NCI-H526 (cell line): Measurements from ENCODE around the gene EXOC4.

ENCODE experiments used
- DNase-seq, 2 experiments: peaks; one replicate each; lab custom pipeline; 2025; lab: John Stamatoyannopoulos, UW

The EXOC4 gene

GRCh38 chr7:133491846-133492652 lies 239.2 kb downstream of the EXOC4 start:
- DNase-seq, result no peak

GRCh38 chr7:133497061-133497460 lies 244.2 kb downstream of the EXOC4 start:
- DNase-seq, result no peak

GRCh38 chr7:133501771-133502170 lies 248.9 kb downstream of the EXOC4 start:
- no peak for DNase-seq

- no peak for DNase-seq
Observed at GRCh38 chr7:133502498-133502897, 249.6 kb downstream of the EXOC4 start.

GRCh38 chr7:133502972-133503371 lies 250.1 kb downstream of the EXOC4 start:
- no peak for DNase-seq

- DNase-seq, result no peak
Observed at GRCh38 chr7:133504825-133505224, 251.9 kb downstream of the EXOC4 start.

- no peak for DNase-seq
Observed at GRCh38 chr7:133509822-133510221, 256.9 kb downstream of the EXOC4 start.

GRCh38 chr7:133510326-133511055 lies 257.6 kb downstream of the EXOC4 start:
- DNase-seq, result no peak

GRCh38 chr7:133511252-133511651 lies 258.4 kb downstream of the EXOC4 start:
- DNase-seq, result no peak

- DNase-seq, result no peak
Observed at GRCh38 chr7:133511708-133512107, 258.8 kb downstream of the EXOC4 start.

GRCh38 chr7:133512560-133512959 lies 259.7 kb downstream of the EXOC4 start:
- no peak for DNase-seq

GRCh38 chr7:133513608-133514007 lies 260.7 kb downstream of the EXOC4 start:
- DNase-seq, result no peak

- DNase-seq, result no peak
Observed at GRCh38 chr7:133514551-133514950, 261.7 kb downstream of the EXOC4 start.

GRCh38 chr7:133517766-133518165 lies 264.9 kb downstream of the EXOC4 start:
- DNase-seq, result no peak

GRCh38 chr7:133518718-133519117 lies 265.8 kb downstream of the EXOC4 start:
- no peak for DNase-seq

GRCh38 chr7:133520248-133520647 lies 267.4 kb downstream of the EXOC4 start:
- DNase-seq, result no peak

- no peak for DNase-seq
Observed at GRCh38 chr7:133522501-133522900, 269.6 kb downstream of the EXOC4 start.

- DNase-seq, result peak in 1 of 2 experiments; percentile 8
Observed at GRCh38 chr7:133528796-133529195, 275.9 kb downstream of the EXOC4 start.

- DNase-seq, result peak in 1 of 2 experiments; percentile 32
Observed at GRCh38 chr7:133529861-133530260, 277.0 kb downstream of the EXOC4 start.

- DNase-seq, result no peak
Observed at GRCh38 chr7:133530682-133531081, 277.8 kb downstream of the EXOC4 start.

GRCh38 chr7:133534816-133535215 lies 281.9 kb downstream of the EXOC4 start:
- no peak for DNase-seq

- DNase-seq, result peak; percentile 41 to 80
Observed at GRCh38 chr7:133535308-133535707, 282.4 kb downstream of the EXOC4 start.

- DNase-seq, result no peak
Observed at GRCh38 chr7:133536450-133536849, 283.6 kb downstream of the EXOC4 start.
